GM23338 (cell line): ENCODE results near the gene CYB5D1. TPM values are rescaled to one million over a fixed set of nuclear protein-coding genes. Genes with fewer than 3 reads are reported as not detected.

Source experiments
- ATAC-seq: fragments of 200-7000 bp; cut with Tn5 transposase; 3 replicates; pipeline ENCODE4 v1.9.1; 2020
- DNase-seq: peaks from one replicate; pipeline ENCODE4 v3.0.0-alpha.2; 2015; ENCODE audit warnings: low spot score
- H2AFZ ChIP-seq: fragments of 200-600 bp; sonication (generic); 2 replicates; pipeline ENCODE4 v1.8.0; 2016; ENCODE audit warnings: antibody characterized with exemption, mild to moderate bottlenecking, moderate library complexity
- H3F3A ChIP-seq: fragments of 200-600 bp; sonication (generic); replicated peaks from 2 replicates; pipeline ENCODE4 v1.8.0; 2017; ENCODE audit warnings: antibody characterized with exemption, mixed run types, low read depth
- H3K27ac ChIP-seq: fragments of 200-600 bp; sonication (generic); 2 replicates; pipeline ENCODE4 v1.6.1; 2016; ENCODE audit warnings: low read depth
- H3K27me3 ChIP-seq: fragments of 200-600 bp; sonication (generic); 2 replicates; pipeline ENCODE4 v1.8.0; 2016; ENCODE audit warnings: mild to moderate bottlenecking, mixed run types, moderate library complexity; ENCODE audit not compliant: insufficient read depth
- H3K36me3 ChIP-seq: fragments of 200-600 bp; sonication (generic); 2 replicates; pipeline ENCODE4 v1.8.0; 2016; ENCODE audit warnings: mild to moderate bottlenecking; ENCODE audit not compliant: insufficient read depth
- H3K4me1 ChIP-seq: fragments of 200-600 bp; sonication (generic); 2 replicates; pipeline ENCODE4 v1.8.0; 2016; ENCODE audit warnings: mild to moderate bottlenecking, moderate library complexity; ENCODE audit not compliant: insufficient read depth
- H3K4me2 ChIP-seq: fragments of 200-600 bp; sonication (generic); 2 replicates; pipeline ENCODE4 v1.7.1; 2017; ENCODE audit warnings: mixed run types
- H3K4me3 ChIP-seq: fragments of 200-600 bp; sonication (generic); 2 replicates; pipeline ENCODE4 v1.6.1; 2016; ENCODE audit warnings: mixed run types
- H3K79me2 ChIP-seq: fragments of 200-600 bp; sonication (generic); replicated peaks from 2 replicates; pipeline ENCODE4 v1.8.0; 2017; ENCODE audit warnings: mild to moderate bottlenecking; ENCODE audit not compliant: insufficient read depth
- H3K9me2 ChIP-seq: fragments of 200-600 bp; sonication (generic); 2 replicates; pipeline ENCODE4 v1.8.0; 2017; ENCODE audit not compliant: insufficient read depth
- H4K20me1 ChIP-seq: fragments of 200-600 bp; sonication (generic); replicated peaks from 2 replicates; pipeline ENCODE4 v1.8.0; 2017; ENCODE audit warnings: mild to moderate bottlenecking; ENCODE audit not compliant: insufficient read depth
- H3K27ac Mint-ChIP-seq: 2 replicates; pipeline ENCODE4 v1.8.0; 2020; ENCODE audit warnings: inconsistent platforms, mild to moderate bottlenecking, moderate library complexity, mixed read lengths
- H3K27me3 Mint-ChIP-seq: 3 replicates; pipeline ENCODE4 v1.8.0; 2022; ENCODE audit warnings: low read depth, mild to moderate bottlenecking, moderate library complexity, mixed read lengths, inconsistent platforms; ENCODE audit not compliant: insufficient read depth, poor library complexity
- H3K36me3 Mint-ChIP-seq: 3 replicates; pipeline ENCODE4 v1.8.0; 2021; ENCODE audit warnings: low read depth, mild to moderate bottlenecking, inconsistent platforms, moderate library complexity, mixed read lengths
- H3K4me1 Mint-ChIP-seq: 3 replicates; pipeline ENCODE4 v1.8.0; 2020; ENCODE audit warnings: mild to moderate bottlenecking, inconsistent platforms, mixed read lengths
- H3K4me3 Mint-ChIP-seq: 3 replicates; pipeline ENCODE4 v1.8.0; 2021; ENCODE audit warnings: moderate library complexity, mild to moderate bottlenecking, inconsistent platforms, mixed read lengths
- H3K9me3 Mint-ChIP-seq: 3 replicates; pipeline ENCODE4 v1.8.0; 2020; ENCODE audit warnings: moderate library complexity, mild to moderate bottlenecking, inconsistent platforms, mixed read lengths
- CREB1 ChIP-seq: fragments of 250-450 bp; sonication (Bioruptor Pico); IDR thresholded peaks from 2 replicates; pipeline ENCODE4 v1.5.0; 2020; ENCODE audit warnings: low read depth, mild to moderate bottlenecking, moderate library complexity
- EZH2 ChIP-seq: fragments of 200-600 bp; sonication (generic); IDR thresholded peaks from one replicate; pipeline ENCODE4 v1.8.0; 2017; ENCODE audit warnings: antibody characterized with exemption, mild to moderate bottlenecking, low read depth; ENCODE audit not compliant: unreplicated experiment
- EZH2phosphoT487 ChIP-seq: fragments of 200-600 bp; sonication (generic); IDR thresholded peaks from one replicate; pipeline ENCODE4 v1.8.1; 2018; ENCODE audit warnings: antibody characterized with exemption; ENCODE audit not compliant: unreplicated experiment
- JUNB ChIP-seq: IDR thresholded peaks from one replicate; pipeline ENCODE4 v1.6.1; 2016; ENCODE audit warnings: antibody characterized with exemption; ENCODE audit not compliant: unreplicated experiment
- NANOG ChIP-seq: IDR thresholded peaks from 2 replicates; pipeline ENCODE4 v1.6.1; 2016; ENCODE audit warnings: antibody characterized with exemption, borderline replicate concordance
- POLR2AphosphoS5 ChIP-seq: IDR thresholded peaks from 2 replicates; pipeline ENCODE4 v1.6.1; 2016; ENCODE audit warnings: antibody characterized with exemption, low read depth
- STAT1 ChIP-seq: IDR thresholded peaks from one replicate; pipeline ENCODE4 v1.6.1; 2016; ENCODE audit warnings: antibody characterized with exemption; ENCODE audit not compliant: unreplicated experiment
- ZNF114 ChIP-seq: fragments of 250-450 bp; sonication (Bioruptor Pico); IDR thresholded peaks from 2 replicates; pipeline ENCODE4 v1.5.0; 2020; ENCODE audit warnings: mild to moderate bottlenecking, moderate library complexity
- ZNF331 ChIP-seq: fragments of 250-450 bp; sonication (Bioruptor Pico); IDR thresholded peaks from 2 replicates; pipeline ENCODE4 v1.5.0; 2020; ENCODE audit warnings: low read depth, mild to moderate bottlenecking, moderate library complexity
- ZNF462 ChIP-seq: fragments of 250-450 bp; sonication (Bioruptor Pico); IDR thresholded peaks from 2 replicates; pipeline ENCODE4 v1.5.0; 2020; ENCODE audit warnings: mild to moderate bottlenecking, moderate library complexity
- polyA plus RNA-seq: library from polyadenylated mRNA; unstranded; fragments of >200 nt; fragmentation: Nextera tagmentation; extraction: Ambion mirVana; gene quantifications from 2 replicates; pipeline ENCODE4 v1.2.1, GENCODE V29; 2016
- total RNA-seq: library from RNA; depleted of rRNA; stranded (reverse); fragments of >200 nt; shearing (Covaris generic); gene quantifications from 2 replicates; pipeline ENCODE4 v1.2.3, GENCODE V29; 2014
- TF ChIP-seq, protein P1 (sequence below): IDR thresholded peaks from 2 replicates; pipeline ENCODE4 v1.6.1; 2016; ENCODE audit warnings: antibody characterized with exemption
- TF ChIP-seq, protein P2 (sequence below): IDR thresholded peaks from one replicate; pipeline ENCODE4 v1.6.1; 2018; ENCODE audit warnings: antibody characterized with exemption; ENCODE audit not compliant: unreplicated experiment
- TF ChIP-seq, protein P3 (sequence below), 2 experiments: fragments of 200-600 bp in 1 of 2; sonication (generic) in 1 of 2; conservative IDR thresholded peaks; 2 replicates each; pipeline versions ENCODE4 v1.5.1 to v1.6.1; 2016 to 2017; ENCODE audit warnings: antibody characterized with exemption in 2 of 2, low read depth in 2 of 2, mild to moderate bottlenecking in 2 of 2, moderate library complexity in 1 of 2

CYB5D1 gene
- total and polyA plus RNA-seq, 2 experiments from 2014 or later, result 3.5 to 8.4 TPM

DNA sequence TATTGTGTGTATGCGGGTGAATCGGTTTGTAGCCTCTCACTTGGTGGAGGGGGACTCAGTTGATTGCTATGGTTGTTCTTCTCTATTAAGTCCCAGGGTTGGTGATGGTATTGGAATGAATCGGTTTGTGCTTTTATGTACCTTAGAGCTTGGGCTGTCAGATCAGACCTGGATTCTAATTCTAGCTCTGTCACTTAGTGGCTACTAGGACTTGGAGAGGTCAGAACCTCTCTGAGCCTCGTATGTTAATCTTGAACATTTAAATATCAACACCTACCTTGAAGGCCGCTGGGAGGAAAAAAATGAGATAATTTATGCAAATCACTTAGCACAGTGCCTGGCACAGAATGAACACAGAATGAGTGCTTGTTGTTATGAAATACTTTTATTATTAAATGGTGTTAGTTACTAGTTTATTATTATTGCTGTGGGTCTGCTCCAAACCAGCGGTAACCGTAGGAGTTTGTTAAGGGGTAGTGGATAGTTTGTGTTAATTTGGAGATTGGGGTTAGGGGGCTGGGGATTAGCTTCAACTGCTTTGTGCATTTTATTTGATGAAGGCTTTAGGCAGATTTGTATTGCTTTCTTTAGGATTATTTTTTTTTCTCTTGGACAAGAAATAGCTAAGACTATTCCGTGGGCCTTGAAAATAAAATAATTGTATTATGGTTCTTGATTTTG is 20.3 kb upstream of the CYB5D1 start:
- Histone ChIP-seq H3K4me2 (peak overlapping the region; percentile 78), H3K27ac (no peak overlapping the region), H3K79me2 (no peaks in the 10 kb centered on the region), H4K20me1 (peaks cover 13% of the 10 kb centered on the region), H3K36me3 (peaks cover 6% of the 10 kb centered on the region; the same call in 1 of the 2 replicates), H3K4me1 (peaks cover 27% of the 10 kb centered on the region), H3K4me3 (peak overlapping the region; percentile 48), H3F3A (peaks cover 30% of the 10 kb centered on the region), H3K27me3 (peaks cover 74% of the 10 kb centered on the region), H2AFZ (no peak overlapping the region), H3K9me2 (no peaks in the 10 kb centered on the region)
- no peaks in the 10 kb centered on the region; the same call in 1 of the 3 replicates for H3K9me3 Mint-ChIP-seq
- DNase-seq (peak; percentile 37), ATAC-seq (no peak)
- TF ChIP-seq CREB1 (no peak), POLR2AphosphoS5 (no peak), EZH2 (no peak), STAT1 (no peak), ZNF114 (CRISPR knock-in tag) (no peak), JUNB (no peak), NANOG (no peak), ZNF462 (CRISPR knock-in tag) (no peak), EZH2phosphoT487 (no peak), ZNF331 (no peak)
- TF ChIP-seq, protein P1, sequence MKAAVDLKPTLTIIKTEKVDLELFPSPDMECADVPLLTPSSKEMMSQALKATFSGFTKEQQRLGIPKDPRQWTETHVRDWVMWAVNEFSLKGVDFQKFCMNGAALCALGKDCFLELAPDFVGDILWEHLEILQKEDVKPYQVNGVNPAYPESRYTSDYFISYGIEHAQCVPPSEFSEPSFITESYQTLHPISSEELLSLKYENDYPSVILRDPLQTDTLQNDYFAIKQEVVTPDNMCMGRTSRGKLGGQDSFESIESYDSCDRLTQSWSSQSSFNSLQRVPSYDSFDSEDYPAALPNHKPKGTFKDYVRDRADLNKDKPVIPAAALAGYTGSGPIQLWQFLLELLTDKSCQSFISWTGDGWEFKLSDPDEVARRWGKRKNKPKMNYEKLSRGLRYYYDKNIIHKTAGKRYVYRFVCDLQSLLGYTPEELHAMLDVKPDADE, result no peak
- TF ChIP-seq, protein P2, sequence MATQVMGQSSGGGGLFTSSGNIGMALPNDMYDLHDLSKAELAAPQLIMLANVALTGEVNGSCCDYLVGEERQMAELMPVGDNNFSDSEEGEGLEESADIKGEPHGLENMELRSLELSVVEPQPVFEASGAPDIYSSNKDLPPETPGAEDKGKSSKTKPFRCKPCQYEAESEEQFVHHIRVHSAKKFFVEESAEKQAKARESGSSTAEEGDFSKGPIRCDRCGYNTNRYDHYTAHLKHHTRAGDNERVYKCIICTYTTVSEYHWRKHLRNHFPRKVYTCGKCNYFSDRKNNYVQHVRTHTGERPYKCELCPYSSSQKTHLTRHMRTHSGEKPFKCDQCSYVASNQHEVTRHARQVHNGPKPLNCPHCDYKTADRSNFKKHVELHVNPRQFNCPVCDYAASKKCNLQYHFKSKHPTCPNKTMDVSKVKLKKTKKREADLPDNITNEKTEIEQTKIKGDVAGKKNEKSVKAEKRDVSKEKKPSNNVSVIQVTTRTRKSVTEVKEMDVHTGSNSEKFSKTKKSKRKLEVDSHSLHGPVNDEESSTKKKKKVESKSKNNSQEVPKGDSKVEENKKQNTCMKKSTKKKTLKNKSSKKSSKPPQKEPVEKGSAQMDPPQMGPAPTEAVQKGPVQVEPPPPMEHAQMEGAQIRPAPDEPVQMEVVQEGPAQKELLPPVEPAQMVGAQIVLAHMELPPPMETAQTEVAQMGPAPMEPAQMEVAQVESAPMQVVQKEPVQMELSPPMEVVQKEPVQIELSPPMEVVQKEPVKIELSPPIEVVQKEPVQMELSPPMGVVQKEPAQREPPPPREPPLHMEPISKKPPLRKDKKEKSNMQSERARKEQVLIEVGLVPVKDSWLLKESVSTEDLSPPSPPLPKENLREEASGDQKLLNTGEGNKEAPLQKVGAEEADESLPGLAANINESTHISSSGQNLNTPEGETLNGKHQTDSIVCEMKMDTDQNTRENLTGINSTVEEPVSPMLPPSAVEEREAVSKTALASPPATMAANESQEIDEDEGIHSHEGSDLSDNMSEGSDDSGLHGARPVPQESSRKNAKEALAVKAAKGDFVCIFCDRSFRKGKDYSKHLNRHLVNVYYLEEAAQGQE, result no peak
- TF ChIP-seq, protein P3, sequence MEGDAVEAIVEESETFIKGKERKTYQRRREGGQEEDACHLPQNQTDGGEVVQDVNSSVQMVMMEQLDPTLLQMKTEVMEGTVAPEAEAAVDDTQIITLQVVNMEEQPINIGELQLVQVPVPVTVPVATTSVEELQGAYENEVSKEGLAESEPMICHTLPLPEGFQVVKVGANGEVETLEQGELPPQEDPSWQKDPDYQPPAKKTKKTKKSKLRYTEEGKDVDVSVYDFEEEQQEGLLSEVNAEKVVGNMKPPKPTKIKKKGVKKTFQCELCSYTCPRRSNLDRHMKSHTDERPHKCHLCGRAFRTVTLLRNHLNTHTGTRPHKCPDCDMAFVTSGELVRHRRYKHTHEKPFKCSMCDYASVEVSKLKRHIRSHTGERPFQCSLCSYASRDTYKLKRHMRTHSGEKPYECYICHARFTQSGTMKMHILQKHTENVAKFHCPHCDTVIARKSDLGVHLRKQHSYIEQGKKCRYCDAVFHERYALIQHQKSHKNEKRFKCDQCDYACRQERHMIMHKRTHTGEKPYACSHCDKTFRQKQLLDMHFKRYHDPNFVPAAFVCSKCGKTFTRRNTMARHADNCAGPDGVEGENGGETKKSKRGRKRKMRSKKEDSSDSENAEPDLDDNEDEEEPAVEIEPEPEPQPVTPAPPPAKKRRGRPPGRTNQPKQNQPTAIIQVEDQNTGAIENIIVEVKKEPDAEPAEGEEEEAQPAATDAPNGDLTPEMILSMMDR (conservative IDR thresholded peaks at IDR 0.05; ENCODE audit: low read depth in 2 of 2), result no peak
- H3K36me3 Mint-ChIP-seq, result peaks cover 2% of the 10 kb centered on the region; the same call in 1 of the 3 replicates
- H3K4me1 Mint-ChIP-seq, result peaks cover 42% of the 10 kb centered on the region
- H3K27ac Mint-ChIP-seq, result no peak overlapping the region
- peak overlapping the region; percentile 91 for H3K4me3 Mint-ChIP-seq
- H3K27me3 Mint-ChIP-seq, result peaks cover 70% of the 10 kb centered on the region
